ENCODE data around the gene KCNMA1.

Gene KCNMA1

DNA sequence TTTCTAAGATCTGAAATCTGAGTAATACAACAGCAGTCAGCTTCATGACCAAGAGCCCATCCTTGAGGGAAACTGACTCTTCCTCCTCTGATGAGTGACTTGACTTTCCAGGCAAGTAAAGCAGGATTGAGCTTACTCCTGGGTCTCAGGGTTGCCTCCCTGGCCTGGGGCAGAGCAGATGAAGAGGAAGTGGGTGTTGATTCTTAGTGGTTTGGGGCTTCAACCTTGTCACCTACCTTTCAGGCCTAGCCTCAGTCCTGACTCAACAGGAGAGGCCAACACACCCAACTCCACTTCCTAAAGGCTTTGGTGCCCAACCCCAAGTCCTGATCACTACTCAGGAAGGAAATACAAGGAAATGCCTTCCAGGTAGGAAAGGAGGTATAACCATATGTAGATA lies 54.1 kb downstream of the KCNMA1 start:
- Histone ChIP-seq H3F3A (ENCODE audit: insufficient read depth) (no peaks in the 10 kb centered on the region), H2AFZ (ENCODE audit: low read depth, low read length, severe bottlenecking) (no peak overlapping the region), H3K9me2 (replicated peaks; ENCODE audit: insufficient read depth, low read length) (no peaks in the 10 kb centered on the region), H3K9ac (ENCODE audit: low read length) (no peak overlapping the region), H3K79me2 (ENCODE audit: insufficient read depth, low read length) (no peaks in the 10 kb centered on the region), H3K9me3 (ENCODE audit: insufficient read depth, low read length) (no peaks in the 10 kb centered on the region), H3K27ac (ENCODE audit: low read depth, low read length) (no peak overlapping the region), H3K27me3 (ENCODE audit: low read length) (no peaks in the 10 kb centered on the region), H4K20me1 (ENCODE audit: low read depth, low read length) (no peaks in the 10 kb centered on the region), H3K4me2 (ENCODE audit: low read depth, low read length, poor library complexity, severe bottlenecking) (no peak overlapping the region), H3K36me3 (ENCODE audit: low read length) (no peaks in the 10 kb centered on the region), H3K4me3 (ENCODE audit: insufficient read depth, low read length, poor library complexity, severe bottlenecking) (no peak overlapping the region)
- TF ChIP-seq EZH2phosphoT487 (conservative IDR thresholded peaks at IDR 0.05; ENCODE audit: low read length): no peak
- no peak for TF ChIP-seq CTCF (IDR thresholded peaks at IDR 0.05; ENCODE audit: insufficient read depth, low read length, poor library complexity, severe bottlenecking)

- Histone ChIP-seq H2AFZ (ENCODE audit: low read depth, low read length, severe bottlenecking) (no peak overlapping the region), H4K20me1 (ENCODE audit: low read depth, low read length) (no peaks in the 10 kb centered on the region)
- no peak for TF ChIP-seq CTCF (IDR thresholded peaks at IDR 0.05; ENCODE audit: insufficient read depth, low read length, poor library complexity, severe bottlenecking)
- TF ChIP-seq EZH2phosphoT487 (conservative IDR thresholded peaks at IDR 0.05; ENCODE audit: low read length): no peak
Measured at GRCh38 chr10:77582710-77583115, 54.9 kb downstream of the KCNMA1 start.

DNA sequence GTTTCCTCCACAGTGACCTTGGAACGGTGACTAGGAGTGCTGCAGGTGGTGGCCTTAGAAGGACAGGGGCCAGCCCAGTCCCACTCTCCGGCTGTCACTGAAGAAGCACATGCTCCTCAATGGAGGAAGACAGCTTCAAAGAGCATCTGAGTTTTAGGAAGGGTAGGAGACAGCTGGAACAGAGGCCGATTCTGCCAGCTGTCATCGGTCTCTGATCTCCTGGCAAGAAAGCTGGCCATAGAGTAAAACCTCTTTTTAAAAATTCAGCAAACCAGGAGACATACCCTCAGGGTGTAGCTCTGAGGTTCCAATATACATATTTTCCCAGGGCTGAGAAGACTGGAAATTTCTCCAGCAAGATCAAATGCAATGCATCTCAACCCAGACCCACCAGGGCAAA lies 55.9 kb downstream of the KCNMA1 start:
- Histone ChIP-seq H3K9me3 (ENCODE audit: insufficient read depth, low read length) (no peaks in the 10 kb centered on the region), H3K4me2 (ENCODE audit: low read depth, low read length, poor library complexity, severe bottlenecking) (no peak overlapping the region), H3K79me2 (ENCODE audit: insufficient read depth, low read length) (no peaks in the 10 kb centered on the region), H3K4me3 (ENCODE audit: insufficient read depth, low read length, poor library complexity, severe bottlenecking) (no peak overlapping the region), H4K20me1 (ENCODE audit: low read depth, low read length) (no peaks in the 10 kb centered on the region), H2AFZ (ENCODE audit: low read depth, low read length, severe bottlenecking) (no peak overlapping the region), H3K36me3 (ENCODE audit: low read length) (no peaks in the 10 kb centered on the region), H3K9ac (ENCODE audit: low read length) (no peak overlapping the region), H3K27ac (ENCODE audit: low read depth, low read length) (no peak overlapping the region), H3F3A (ENCODE audit: insufficient read depth) (no peaks in the 10 kb centered on the region), H3K27me3 (ENCODE audit: low read length) (no peaks in the 10 kb centered on the region), H3K9me2 (replicated peaks; ENCODE audit: insufficient read depth, low read length) (no peaks in the 10 kb centered on the region)
- TF ChIP-seq EZH2phosphoT487 (conservative IDR thresholded peaks at IDR 0.05; ENCODE audit: low read length): no peak
- TF ChIP-seq CTCF (IDR thresholded peaks at IDR 0.05; ENCODE audit: insufficient read depth, low read length, poor library complexity, severe bottlenecking): no peak

More at GRCh38 chr10:77582710-77583115, 54.9 kb downstream of the KCNMA1 start:
- no peaks in the 10 kb centered on the region for H3F3A ChIP-seq (ENCODE audit: insufficient read depth)
- no peaks in the 10 kb centered on the region for H3K79me2 ChIP-seq (ENCODE audit: insufficient read depth, low read length)
- no peaks in the 10 kb centered on the region for H3K9me3 ChIP-seq (ENCODE audit: insufficient read depth, low read length)
- no peaks in the 10 kb centered on the region for H3K36me3 ChIP-seq (ENCODE audit: low read length)
- no peak overlapping the region for H3K4me2 ChIP-seq (ENCODE audit: low read depth, low read length, poor library complexity, severe bottlenecking)
- H3K4me3 ChIP-seq (ENCODE audit: insufficient read depth, low read length, poor library complexity, severe bottlenecking): no peak overlapping the region
- no peak overlapping the region for H3K27ac ChIP-seq (ENCODE audit: low read depth, low read length)
- H3K9me2 ChIP-seq (replicated peaks; ENCODE audit: insufficient read depth, low read length): no peaks in the 10 kb centered on the region
- H3K9ac ChIP-seq (ENCODE audit: low read length): no peak overlapping the region
- H3K27me3 ChIP-seq (ENCODE audit: low read length): no peaks in the 10 kb centered on the region

Measured in SU-DHL-6 (cell line).